ENCODE measurements around the gene INO80C. TPM values are rescaled to one million over a fixed set of nuclear protein-coding genes. Genes with fewer than 3 reads are reported as not detected.

INO80C gene
- total and polyA plus RNA-seq, 2 of the 4 experiments (the other 2 are of a cell fraction), result 5.6 to 17.1 TPM

- in situ Hi-C loops (cut with MboI; ENCODE audit: low sequenced_read_pairs) (no loop called here), intact Hi-C loops (cut with micrococcal nuclease) (no loop called here)
- no peak overlapping the region for H2BK120ac ChIP-seq (ENCODE audit: low read depth, low read length)
Observed at GRCh38 chr18:35418610-35419009, 79.2 kb downstream of the INO80C start.

More at GRCh38 chr18:35418610-35419009, 79.2 kb downstream of the INO80C start:
- Histone ChIP-seq H2AK9ac (replicated peaks; ENCODE audit: low read depth, low read length, poor library complexity) (no peak overlapping the region), H2BK5ac (ENCODE audit: low read depth, low read length, poor library complexity, severe bottlenecking) (no peak overlapping the region), H4K8ac (ENCODE audit: low read depth in 2 of 2, low read length in 2 of 2) (no peak overlapping the region), H4K5ac (ENCODE audit: low read depth, low read length) (no peak overlapping the region), H3K4me1 (ENCODE audit: control insufficient read depth, insufficient read depth, low read length) (no peaks in the 10 kb centered on the region), H3K56ac (ENCODE audit: extremely low read depth, insufficient read depth, low read length) (no peak overlapping the region), H3K9ac (ENCODE audit: low read depth, low read length) (no peak overlapping the region), H3K23ac (ENCODE audit: low read depth, low read length) (no peak overlapping the region), H3K14ac (replicated peaks; ENCODE audit: low read depth, low read length) (no peak overlapping the region), H3K36me3 (ENCODE audit: control insufficient read depth, insufficient read depth, low read length) (no peaks in the 10 kb centered on the region), H2AFZ (replicated peaks; ENCODE audit: low read length, poor library complexity) (no peak overlapping the region), H2AK5ac (ENCODE audit: low read depth, low read length) (no peak overlapping the region), H4K20me1 (ENCODE audit: insufficient read depth, low read length) (no peaks in the 10 kb centered on the region), H3K4me2 (ENCODE audit: low read depth, low read length) (no peak overlapping the region), H3K9me1 (ENCODE audit: insufficient read depth, low read length) (no peaks in the 10 kb centered on the region), H2BK15ac (ENCODE audit: low read depth, low read length) (no peak overlapping the region), H4K91ac (ENCODE audit: insufficient read depth, low read depth, low read length) (no peak overlapping the region), H3K27ac (ENCODE audit: insufficient read depth, low read length) (no peak overlapping the region), H3K18ac (ENCODE audit: low read depth, low read length) (no peak overlapping the region), H3K4me3 (ENCODE audit: insufficient read depth, low read depth, low read length) (no peak overlapping the region), H3K79me1 (ENCODE audit: low read depth in 1 of 2, low read length in 2 of 2) (no peaks in the 10 kb centered on the region), H3K27me3 (ENCODE audit: control insufficient read depth, insufficient read depth, low read length) (no peaks in the 10 kb centered on the region; the same call in 1 of the 2 replicates), H3K9me3 (ENCODE audit: control insufficient read depth, insufficient read depth, low read length) (peaks cover 1% of the 10 kb centered on the region; the same call in 1 of the 2 replicates), H3K4ac (ENCODE audit: low read depth, low read length) (no peak overlapping the region), H2BK20ac (ENCODE audit: low read depth, low read length) (no peak overlapping the region)
- dilution Hi-C loops (cut with HindIII; ENCODE audit: low sequenced_read_pairs, unreplicated experiment), result no loop called here
- 57% methylated on average over 1 of the region's 4 CpGs; no CpG with 5 or more reads in 1 of the 2 experiments for WGBS, 2 experiments (ENCODE audit: extremely low coverage in 2 of 2, insufficient read length in 1 of 2)
- BruUV-seq (replicated peaks), result no TSS peak
- ChIA-PET POLR2A (ENCODE audit: unreplicated experiment) (interaction anchor here (0.6 kb wide), 1 partner anchor 870 kb away, joined by 3 read pairs; no protein-coding TSS in a partner anchor), CTCF (no interaction called here)
- DNase-seq (no peak), ATAC-seq (ENCODE audit: low read depth) (no peak)
- TF ChIP-seq RAD21 (IDR thresholded peaks at IDR 0.05; ENCODE audit: low read length), result no peak
- no peak for TF ChIP-seq CTCF (conservative IDR thresholded peaks at IDR 0.05; ENCODE audit: low read depth, low read length)
- TF ChIP-seq MAZ (IDR thresholded peaks at IDR 0.05; ENCODE audit: borderline replicate concordance, low read depth, low read length), result no peak
- no peak for TF ChIP-seq ELK1 (IDR thresholded peaks at IDR 0.05; ENCODE audit: borderline replicate concordance, low read depth, low read length)
- TF ChIP-seq CHD1 (IDR thresholded peaks at IDR 0.05; ENCODE audit: low read depth, low read length), result no peak

Small RNA genes lying within 50 kb of the gene (microRNA-seq; reads per million reads assigned to microRNA genes)
- gene AC007998.5 (ENCODE audit: insufficient read depth, insufficient read length), result not detected

Small RNA genes lying within 50 kb of the gene (small RNA-seq; reads per million reads assigned to genes)
- gene AC007998.5, result 0 reads per million in 5 experiments

Other genes with a start within 250 kb of the INO80C start
- 16.9 and 17.7 TPM in 2 replicates for gene ZSCAN30, start 207.7 kb downstream of the INO80C start, total RNA-seq (2012; rRNA removed)
- gene ZSCAN30, start 207.7 kb downstream of the INO80C start, polyA plus RNA-seq (2012; rRNA removed), result 7.0 and 9.9 TPM in 2 replicates
- gene ZNF24, start 153.5 kb downstream of the INO80C start, total RNA-seq (2012; rRNA removed), result 20.8 and 38.3 TPM in 2 replicates
- 5.6 and 7.6 TPM in 2 replicates for gene ZNF24, start 153.5 kb downstream of the INO80C start, polyA plus RNA-seq (2012; rRNA removed)
- gene ZNF396, start 120.6 kb downstream of the INO80C start, total RNA-seq (2012; rRNA removed), result 0.54 and 0.56 TPM in 2 replicates
- gene ZNF396, start 120.6 kb downstream of the INO80C start, polyA plus RNA-seq (2012; rRNA removed), result 0.13 and 0.26 TPM in 2 replicates
- 43.9 and 67.5 TPM in 2 replicates for gene GALNT1, start 83.8 kb upstream of the INO80C start, total RNA-seq (2012; rRNA removed)
- gene GALNT1, start 83.8 kb upstream of the INO80C start, polyA plus RNA-seq (2012; rRNA removed), result 21.9 and 24.9 TPM in 2 replicates

Data from IMR-90 (cell line).